H1 (cell line): ENCODE data around the gene ASB3. TPM values are rescaled to one million over a fixed set of nuclear protein-coding genes. Genes with fewer than 3 reads are reported as not detected.
A peak's percentile ranks its signal among the peaks of the same experiment; 100 is the strongest.

ENCODE experiments used
- CTCF ChIA-PET: fragments of 300-600 bp; sonication (Branson Sonifier 250); formaldehyde crosslinking; loops from one replicate; lab custom pipeline; 2021; ENCODE audit not compliant: partially characterized antibody; lab: Charles Lee
- POLR2A ChIA-PET: fragments of 300-600 bp; sonication (Branson Sonifier 250); formaldehyde crosslinking; loops from one replicate; lab custom pipeline; 2021; ENCODE audit warnings: inconsistent platforms; ENCODE audit not compliant: partially characterized antibody; lab: Charles Lee
- DNase-seq, 2 experiments: peaks; one replicate each; pipeline versions ENCODE4 v3.0.0 to v3.0.0-alpha.2; 2010 to 2022; ENCODE audit warnings: low spot score in 2 of 2, low read depth in 1 of 2, mixed read lengths in 1 of 2
- FAIRE-seq: peaks from 2 replicates; lab custom pipeline; 2011; peaks lifted over from hg19 to GRCh38; lab: Jason Lieb, UNC
- H2AFZ ChIP-seq: 2 replicates; pipeline ENCODE4 v1.8.1; 2012; ENCODE audit warnings: low read length, inconsistent platforms
- H2AK5ac ChIP-seq: 2 replicates; pipeline ENCODE4 v1.6.1; 2013; ENCODE audit warnings: low read depth, low read length
- H2BK120ac ChIP-seq: replicated peaks from 2 replicates; pipeline ENCODE3; 2013; ENCODE audit warnings: low read depth, low read length, inconsistent platforms
- H2BK12ac ChIP-seq: 2 replicates; pipeline ENCODE4 v1.6.1; 2013; ENCODE audit warnings: low read depth, low read length
- H2BK15ac ChIP-seq: 2 replicates; pipeline ENCODE4 v1.6.1; 2013; ENCODE audit warnings: low read length
- H2BK20ac ChIP-seq: 2 replicates; pipeline ENCODE4 v1.6.1; 2013; ENCODE audit warnings: low read length
- H2BK5ac ChIP-seq: 2 replicates; pipeline ENCODE4 v1.6.1; 2013; ENCODE audit warnings: low read depth, low read length
- H3K14ac ChIP-seq: 2 replicates; pipeline ENCODE4 v1.6.1; 2013; ENCODE audit warnings: inconsistent platforms; ENCODE audit not compliant: insufficient read length
- H3K18ac ChIP-seq: 2 replicates; pipeline ENCODE4 v1.6.1; 2013; ENCODE audit warnings: low read length; ENCODE audit errors: extremely low read depth
- H3K23ac ChIP-seq: 2 replicates; pipeline ENCODE4 v1.6.1; 2013; ENCODE audit warnings: inconsistent platforms; ENCODE audit not compliant: insufficient read length
- H3K23me2 ChIP-seq: 2 replicates; pipeline ENCODE4 v1.6.1; 2013; ENCODE audit warnings: low read depth, low read length
- H3K27ac ChIP-seq: 2 replicates; pipeline ENCODE4 v1.6.1; 2011; ENCODE audit warnings: low read depth, low read length, inconsistent platforms
- H3K27me3 ChIP-seq, 4 experiments: replicated peaks in 1 of 4; 1 replicate in 1 of 4; 2 replicates in 3 of 4; pipeline versions ENCODE4 v1.6.1 to v1.8.1; 2011 to 2013; ENCODE audit warnings: low read length in 3 of 4, mild to moderate bottlenecking in 3 of 4, inconsistent platforms in 2 of 4, mixed read lengths in 2 of 4, moderate library complexity in 1 of 4; ENCODE audit not compliant: control insufficient read depth in 3 of 4, insufficient read depth in 3 of 4; ENCODE audit errors: extremely low read depth in 1 of 4
- H3K36me3 ChIP-seq, 4 experiments: 2 replicates each; pipeline versions ENCODE4 v1.6.1 to v1.8.1; 2011 to 2013; ENCODE audit warnings: mild to moderate bottlenecking in 4 of 4, low read length in 3 of 4, moderate library complexity in 2 of 4, control low read depth in 1 of 4, inconsistent platforms in 1 of 4; ENCODE audit not compliant: insufficient read depth in 4 of 4, control insufficient read depth in 2 of 4
- H3K4ac ChIP-seq: replicated peaks from 2 replicates; pipeline ENCODE3; 2013; ENCODE audit warnings: low read length, low read depth, mixed read lengths, inconsistent platforms; ENCODE audit not compliant: insufficient read length
- H3K4me1 ChIP-seq, 4 experiments: replicated peaks in 1 of 4; 1 replicate in 1 of 4; 2 replicates in 3 of 4; pipeline versions ENCODE4 v1.6.1 to v1.8.1; 2011 to 2013; ENCODE audit warnings: low read length in 3 of 4, inconsistent platforms in 2 of 4, mixed read lengths in 1 of 4; ENCODE audit not compliant: insufficient read depth in 4 of 4, control insufficient read depth in 3 of 4
- H3K4me2 ChIP-seq, 2 experiments: 2 replicates each; pipeline versions ENCODE4 v1.6.1 to v1.8.1; 2011 to 2013; ENCODE audit warnings: low read depth in 2 of 2, low read length in 2 of 2, control low read depth in 1 of 2, inconsistent platforms in 1 of 2, mild to moderate bottlenecking in 1 of 2; ENCODE audit not compliant: insufficient read depth in 1 of 2
- H3K4me3 ChIP-seq, 4 experiments: fragments of 200-600, 300-600 bp in 1 of 4; sonication (generic), shearing (Covaris generic), sonication (Bioruptor Twin) in 1 of 4; 2 replicates each; pipeline versions ENCODE4 v1.5.1 to v1.8.1; 2011 to 2016; ENCODE audit warnings: low read length in 4 of 4, low read depth in 3 of 4, control low read depth in 2 of 4, inconsistent platforms in 2 of 4, mild to moderate bottlenecking in 2 of 4, mixed read lengths in 1 of 4, moderate library complexity in 1 of 4; ENCODE audit not compliant: insufficient read depth in 2 of 4; ENCODE audit errors: extremely low read depth in 1 of 4
- H3K56ac ChIP-seq: replicated peaks from 2 replicates; pipeline ENCODE3; 2013; ENCODE audit warnings: low read depth, mild to moderate bottlenecking, mixed read lengths, low read length, inconsistent platforms; ENCODE audit not compliant: insufficient read length
- H3K79me1 ChIP-seq: 2 replicates; pipeline ENCODE4 v1.6.1; 2013; ENCODE audit warnings: low read depth, low read length, control low read depth
- H3K79me2 ChIP-seq, 2 experiments: 2 replicates each; pipeline versions ENCODE4 v1.6.1 to v1.8.1; 2012 to 2013; ENCODE audit warnings: low read length in 2 of 2, mild to moderate bottlenecking in 2 of 2, inconsistent platforms in 1 of 2; ENCODE audit not compliant: insufficient read depth in 2 of 2, control insufficient read depth in 1 of 2
- H3K9ac ChIP-seq, 4 experiments: replicated peaks in 1 of 4; 1 replicate in 1 of 4; 2 replicates in 3 of 4; pipeline versions ENCODE4 v1.6.1 to v1.8.1; 2011 to 2013; ENCODE audit warnings: low read depth in 3 of 4, low read length in 3 of 4, control low read depth in 2 of 4, mild to moderate bottlenecking in 2 of 4, moderate library complexity in 2 of 4, inconsistent platforms in 1 of 4; ENCODE audit errors: extremely low read depth in 1 of 4
- H3K9me3 ChIP-seq, 2 experiments: 2 replicates each; pipeline versions ENCODE4 v1.6.1 to v1.8.1; 2012 to 2013; ENCODE audit warnings: mild to moderate bottlenecking in 2 of 2, moderate library complexity in 2 of 2, control low read depth in 1 of 2, inconsistent platforms in 1 of 2, low read depth in 1 of 2, low read length in 1 of 2, mixed read lengths in 1 of 2; ENCODE audit not compliant: insufficient read depth in 2 of 2
- H4K20me1 ChIP-seq, 2 experiments: replicated peaks in 1 of 2; 2 replicates each; pipeline versions ENCODE3 to v1.8.1; 2011 to 2013; ENCODE audit warnings: inconsistent platforms in 2 of 2, low read length in 2 of 2, mild to moderate bottlenecking in 1 of 2; ENCODE audit not compliant: insufficient read depth in 2 of 2, control insufficient read depth in 1 of 2
- H4K5ac ChIP-seq: 2 replicates; pipeline ENCODE4 v1.6.1; 2013; ENCODE audit warnings: low read length, low read depth, mixed read lengths, inconsistent platforms; ENCODE audit not compliant: insufficient read length
- H4K8ac ChIP-seq: 2 replicates; pipeline ENCODE4 v1.8.0; 2013; ENCODE audit warnings: mild to moderate bottlenecking, moderate library complexity, low read length, inconsistent platforms; ENCODE audit not compliant: insufficient read depth; ENCODE audit errors: extremely low read depth
- H4K91ac ChIP-seq: replicated peaks from 2 replicates; pipeline ENCODE3; 2013; ENCODE audit warnings: low read length, mixed read lengths, inconsistent platforms; ENCODE audit not compliant: insufficient read length
- CTBP2 ChIP-seq: IDR thresholded peaks from 2 replicates; pipeline ENCODE4 v1.7.0; 2011; ENCODE audit warnings: borderline replicate concordance, mild to moderate bottlenecking, moderate library complexity, mixed read lengths, low read length; ENCODE audit not compliant: insufficient read depth, insufficient read length
- EGR1 ChIP-seq: IDR thresholded peaks from 2 replicates; pipeline ENCODE4 v1.6.1; 2011; ENCODE audit warnings: low read depth, low read length, borderline replicate concordance
- RFX5 ChIP-seq: IDR thresholded peaks from 2 replicates; pipeline ENCODE4 v1.6.1; 2011; ENCODE audit warnings: low read depth, low read length, improper control_type of control experiment, borderline replicate concordance
- SIN3A ChIP-seq, 2 experiments: IDR thresholded peaks in 1 of 2; conservative IDR thresholded peaks in 1 of 2; 2 replicates each; pipeline ENCODE4 v1.6.1; 2011 to 2012; ENCODE audit warnings: low read length in 2 of 2, improper control_type of control experiment in 1 of 2, low read depth in 1 of 2, mild to moderate bottlenecking in 1 of 2
- SP4 ChIP-seq: IDR thresholded peaks from 2 replicates; pipeline ENCODE4 v1.6.1; 2012; ENCODE audit warnings: low read length, inconsistent platforms
- SRF ChIP-seq: IDR thresholded peaks from 2 replicates; pipeline ENCODE4 v1.6.1; 2011; ENCODE audit warnings: mild to moderate bottlenecking, low read depth, low read length, moderate library complexity
- TAF7 ChIP-seq: optimal IDR thresholded peaks from 2 replicates; pipeline ENCODE3; 2011; ENCODE audit warnings: low read depth, mild to moderate bottlenecking, inconsistent platforms, low read length, moderate library complexity, borderline replicate concordance
- WGBS, 2 experiments: shearing (Covaris generic) in 1 of 2; methylation state at CpG; one replicate each; pipeline versions ENCODE4 v1.1.6 to v1.1.7; 2013 to 2015; ENCODE audit warnings: low lambda C conversion rate in 2 of 2, mixed read lengths in 2 of 2, inconsistent platforms in 1 of 2, low coverage in 1 of 2, missing lambda C conversion rate in 1 of 2; ENCODE audit not compliant: insufficient replicate concordance in 2 of 2, insufficient coverage in 1 of 2, insufficient read length in 1 of 2; ENCODE audit errors: extremely low coverage in 1 of 2, missing lambda C conversion rate in 1 of 2; 5-methylcytosine and 5-hydroxymethylcytosine counted together
- polyA plus RNA-seq, 7 experiments: library from polyadenylated mRNA; depleted of rRNA in 3 of 7; stranded (reverse) in 5 of 7; unstranded in 2 of 7; fragments of >200 nt in 5 of 7; fragments of 200-250 nt in 2 of 7; gene quantifications; 1 replicate in 5 of 7; 2 replicates in 1 of 7; 4 replicates in 1 of 7; pipeline versions ENCODE4 v1.2.1 to v1.2.3, GENCODE V29; 2011 to 2013; ENCODE audit warnings: missing spikeins in 2 of 7, mixed read lengths in 2 of 7
- total RNA-seq: library from RNA; stranded (reverse); fragmentation: NEBNext Ultra II Directional; extraction: Animal tissue kit (Norgen Biotek cat#: 25700); gene quantifications from 2 replicates; pipeline ENCODE4 v1.2.1, GENCODE V29; 2021

The ASB3 gene
- total and polyA plus RNA-seq, 2 of the 8 experiments (the other 6 are each of a cell fraction or from before 2014, with no cell fraction given): 22.6 to 25.4 TPM

DNA sequence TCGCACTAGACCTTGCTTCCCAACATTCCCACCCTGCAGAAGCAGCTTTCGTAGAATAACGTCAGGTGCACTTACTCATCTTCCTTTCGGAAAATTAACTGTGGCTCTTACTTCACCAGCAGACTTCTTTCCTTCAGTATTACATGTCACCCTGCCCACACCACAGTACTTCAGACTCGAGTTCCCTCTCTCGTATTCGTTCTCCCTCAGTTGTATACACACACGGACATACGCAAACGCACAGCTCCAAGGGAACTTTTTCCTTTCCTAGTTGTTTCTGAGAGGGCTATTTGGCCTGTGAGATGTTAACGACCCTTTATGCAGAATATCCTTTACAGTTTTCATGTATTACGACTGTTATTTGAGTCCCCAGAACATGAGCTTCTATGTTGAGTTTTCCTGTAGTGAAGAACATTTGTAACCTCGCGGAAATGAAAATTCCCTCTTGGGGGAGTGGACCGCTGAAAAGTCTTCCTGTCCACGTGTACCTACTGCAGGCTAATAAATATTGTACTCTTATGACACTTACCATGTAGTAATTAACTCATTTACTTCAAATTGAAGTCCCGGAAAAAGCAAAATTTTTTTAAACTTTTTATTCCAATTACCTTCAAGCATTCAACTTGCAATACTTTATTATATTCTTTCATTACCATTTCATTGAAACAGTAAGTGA is 999 bp upstream of the ASB3 start:
- Histone ChIP-seq H3K9me3 (no peaks in the 10 kb centered on the region), H3K79me2 (peaks cover 16 to 78% of the 10 kb centered on the region in 2 experiments), H3K56ac (no peak overlapping the region), H3K4ac (no peak overlapping the region), H3K4me3 (peak overlapping the region; percentile 79 to 100 (median 98)), H2AK5ac (no peak overlapping the region), H4K8ac (no peak overlapping the region), H2BK12ac (0 out of 2 replicates have a peak overlapping the region, but pooled peaks have one; percentile 18), H3K27me3 (no peaks in the 10 kb centered on the region), H2BK120ac (no peak overlapping the region), H3K23me2 (peaks cover 5% of the 10 kb centered on the region), H2AFZ (peak overlapping the region; percentile 75), H3K23ac (no peak overlapping the region), H4K20me1 (peaks cover 3 to 4% of the 10 kb centered on the region in 2 experiments), H3K36me3 (peaks cover 0 to 3% (median 0%) of the 10 kb centered on the region in 4 experiments; a peak in 1 of 8 replicates), H2BK5ac (no peak overlapping the region), H4K91ac (no peak overlapping the region), H4K5ac (no peak overlapping the region), H3K27ac (no peak overlapping the region; the same call in 1 of the 2 replicates), H3K9ac (peak overlapping the region; percentile 14 to 98 (median 84)), H2BK15ac (no peak overlapping the region), H2BK20ac (no peak overlapping the region), H3K18ac (no peak overlapping the region), H3K14ac (no peak overlapping the region), H3K4me2 (peak overlapping the region; percentile 91 to 100), H3K79me1 (peaks cover 6% of the 10 kb centered on the region), H3K4me1 (peaks cover 0 to 14% (median 1%) of the 10 kb centered on the region in 4 experiments; a peak in 4 of 7 replicates)
- FAIRE-seq (no peak), DNase-seq (no peak)
- WGBS, 2 experiments: 17% methylated on average over 17 of the region's 17 CpGs; no CpG with 5 or more reads in 1 of the 2 experiments
- ChIA-PET CTCF (interaction anchor here (0.7 to 1.3 kb wide), 2 partner anchors 32 to 48 kb away, joined by 3 read pairs; no protein-coding TSS in a partner anchor), POLR2A (interaction anchor here (12.8 kb wide), 1 partner anchor 16 kb away, joined by 124 read pairs; the partner anchor contains the start of gene CHAC2)
- TF ChIP-seq SP4 (no peak), CTBP2 (no peak), RFX5 (no peak), EGR1 (no peak), TAF7 (no peak), SIN3A (conservative IDR thresholded peaks at IDR 0.05 in 1 of 2, IDR thresholded peaks at IDR 0.05 in 1 of 2; ENCODE audit: low read depth in 1 of 2, low read length in 2 of 2) (0 out of 4 replicates have a peak, but pooled peaks of 1 of the 2 experiments have one; percentile 11), SRF (no peak)
